ENCODE measurements around the gene NOL9. TPM values are rescaled to one million over a fixed set of nuclear protein-coding genes. Genes with fewer than 3 reads are reported as not detected.

NOL9 gene
- total and polyA plus RNA-seq, 2 donors (not counting 3 experiments of a cell fraction or from before 2014, with no cell fraction given), result 14.1 to 42.9 TPM

GRCh38 chr1:6484826-6485167 lies 69.5 kb downstream of the NOL9 start:
- POLR2A ChIA-PET, result no interaction called here
- no peaks in the 10 kb centered on the region for H3K36me3 ChIP-seq (ENCODE audit: control insufficient read depth in 2 of 2, extremely low read depth in 1 of 2, insufficient read depth in 2 of 2, low read length in 2 of 2)
- no peaks in the 10 kb centered on the region for H3K9me1 ChIP-seq (replicated peaks; ENCODE audit: control insufficient read depth, extremely low read depth, insufficient read depth, low read length)
- BruUV-seq (replicated peaks), result TSS peak; percentile 29
- CTCF ChIA-PET, result interaction anchor here (1.0 to 1.4 kb wide), 4 partner anchors 25 to 148 kb away, joined by 3 to 5 read pairs (median 4); no protein-coding TSS in a partner anchor
- intact Hi-C loops (cut with micrococcal nuclease) (loop anchor here (1.0 to 5.0 kb wide), 2 partner anchors 9 to 143 kb away; no protein-coding TSS in a partner anchor), dilution Hi-C loops (cut with MboI; ENCODE audit: extremely low pct_ligation_motif_present, low sequenced_read_pairs) (no loop called here)
- H3K27me3 ChIP-seq (ENCODE audit: control insufficient read depth in 2 of 2, insufficient read depth in 2 of 2, low read length in 2 of 2), result no peaks in the 10 kb centered on the region
- peak overlapping the region; percentile 74 for H3K27ac ChIP-seq (ENCODE audit: insufficient read depth, low read depth, low read length)
- H3K4me2 ChIP-seq (ENCODE audit: insufficient read depth, low read length), result peak overlapping the region; percentile 65
- TF ChIP-seq FOS (IDR thresholded peaks at IDR 0.05; ENCODE audit: borderline replicate concordance, insufficient read depth, low read length) (no peak), GATA2 (IDR thresholded peaks at IDR 0.05; ENCODE audit: insufficient read depth, insufficient read length, low read depth, low read length) (no peak), POLR2AphosphoS5 (IDR thresholded peaks at IDR 0.05; ENCODE audit: insufficient read depth, low read depth, low read length) (no peak), MAX (IDR thresholded peaks at IDR 0.05; ENCODE audit: insufficient read depth, insufficient read length) (no peak), JUN (IDR thresholded peaks at IDR 0.05; ENCODE audit: borderline replicate concordance, insufficient read depth, insufficient read length, low read depth) (no peak), MYC (IDR thresholded peaks at IDR 0.05; ENCODE audit: low read depth, low read length) (no peak), EZH2 (IDR thresholded peaks at IDR 0.05; ENCODE audit: borderline replicate concordance, low read depth, low read length, severe bottlenecking) (no peak), POLR2A (IDR thresholded peaks at IDR 0.05; ENCODE audit: low read depth, low read length) (no peak), CTCF (IDR thresholded peaks at IDR 0.05; ENCODE audit: extremely low read depth in 1 of 2, insufficient read depth in 1 of 2, low read depth in 1 of 2, low read length in 2 of 2) (no peak)
- peak overlapping the region; percentile 24 for H2AFZ ChIP-seq (ENCODE audit: low read depth, low read length)
- peak overlapping the region; percentile 82 for H3K9ac ChIP-seq (replicated peaks; ENCODE audit: extremely low read depth, insufficient read depth, low read length)
- H3K4me3 ChIP-seq (replicated peaks in 1 of 3; ENCODE audit: insufficient read depth in 1 of 3, low read depth in 1 of 3, low read length in 3 of 3), result peak overlapping the region; percentile 66 to 84 (median 74)
- H3K4me1 ChIP-seq (ENCODE audit: control insufficient read depth, extremely low read depth, insufficient read depth, low read length), result peaks cover 13% of the 10 kb centered on the region
- H3K9me3 ChIP-seq (replicated peaks; ENCODE audit: control insufficient read depth, insufficient read depth, low read length), result no peaks in the 10 kb centered on the region
- peak; percentile 73 for FAIRE-seq
- DNase-seq (ENCODE audit: low read depth, low spot score), result peak; percentile 27
- no peaks in the 10 kb centered on the region for H4K20me1 ChIP-seq (replicated peaks; ENCODE audit: control insufficient read depth, extremely low read depth, insufficient read depth, low read length)
- H3K79me2 ChIP-seq (ENCODE audit: control insufficient read depth, insufficient read depth, low read length), result peaks cover 37% of the 10 kb centered on the region

Data from endothelial cell of umbilical vein (primary cell).